HPDE6-E6E7 (cell line): Measurements from ENCODE around the gene ZNF598.
A peak's percentile ranks its signal among the peaks of the same experiment; 100 is the strongest.

Experiments used
- DNase-seq: peaks from one replicate; pipeline ENCODE4 v3.0.0; 2011; ENCODE audit warnings: missing footprints; ENCODE audit errors: extremely low spot score

The ZNF598 gene

DNA sequence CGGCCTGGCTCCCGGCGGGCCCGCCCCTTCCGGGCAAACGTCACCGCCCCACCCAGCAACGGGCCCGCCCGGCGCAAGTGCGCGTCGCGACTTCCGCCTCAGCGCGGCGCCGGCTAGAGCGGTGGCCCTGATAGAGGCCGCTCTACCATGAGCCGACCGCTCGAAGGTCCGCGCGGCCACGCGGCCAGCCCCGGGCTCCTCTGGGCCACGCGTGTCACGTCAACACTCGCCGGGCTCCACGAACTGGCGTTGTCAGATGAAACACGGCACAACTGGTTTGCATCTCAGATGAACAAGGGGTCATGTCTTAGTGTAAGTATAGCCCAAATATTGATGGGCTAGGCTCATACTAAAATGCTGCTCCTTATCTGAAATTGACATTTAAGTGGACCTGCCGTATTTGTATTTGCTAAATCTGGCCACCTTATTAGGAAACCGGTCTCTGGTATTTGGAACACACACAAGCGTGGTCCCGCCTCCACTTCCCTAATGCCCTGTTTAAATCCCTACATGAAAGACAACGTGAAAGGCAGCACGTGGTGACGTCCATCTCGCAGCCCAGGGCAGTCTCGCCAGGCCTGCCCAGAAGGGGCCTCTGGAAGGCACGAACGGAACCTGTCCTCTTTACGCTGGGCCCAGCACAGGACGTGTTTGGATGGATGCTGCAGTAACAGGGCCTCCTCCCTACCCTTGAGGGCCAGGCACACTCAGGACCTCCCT is at the start of gene ZNF598:
TSS of gene ZNF598 (minus strand) at position 31 of the 720 bp plus-strand sequence.
- DNase-seq = no peak

DNA sequence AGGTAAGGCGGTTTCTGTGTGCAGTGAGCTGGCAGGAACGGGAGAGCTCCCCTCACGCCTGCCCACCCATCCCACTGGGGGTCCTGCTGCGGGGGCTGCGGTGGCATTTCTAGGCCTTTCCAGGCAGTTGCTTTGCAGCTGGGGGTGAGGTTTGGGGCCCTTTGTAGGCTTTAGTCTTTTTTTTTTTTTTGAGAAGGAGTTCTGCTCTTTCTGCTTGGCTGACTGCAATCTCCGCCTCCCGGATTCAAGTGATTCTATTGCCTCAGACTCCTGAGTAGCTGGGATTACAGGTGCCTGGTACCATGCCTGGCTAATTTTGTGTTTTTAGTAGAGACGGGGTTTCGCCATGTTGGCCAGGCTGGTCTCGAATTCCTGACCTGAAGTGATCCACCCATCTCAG is 49.3 kb upstream of the ZNF598 start:
- no peak for DNase-seq

DNA sequence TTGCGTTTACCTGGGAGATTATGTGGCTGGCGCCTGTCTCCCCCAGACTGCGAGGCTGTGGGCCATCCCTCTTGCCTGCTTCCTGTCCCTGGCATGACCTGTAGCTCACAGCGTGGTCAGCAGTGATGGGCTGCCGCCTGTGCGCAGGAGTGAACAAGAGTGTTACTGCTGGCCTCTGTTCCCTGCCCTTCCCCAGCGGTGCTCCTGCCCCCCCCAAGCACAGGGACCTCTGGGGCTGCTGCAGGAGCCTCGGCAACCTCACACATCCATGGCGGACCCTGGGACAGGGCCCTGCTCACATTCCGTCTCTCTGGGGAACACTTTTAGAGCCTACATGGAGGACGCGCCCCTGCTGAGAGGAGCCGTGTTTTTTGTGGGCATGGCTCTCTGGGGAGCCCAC is 48.8 kb upstream of the ZNF598 start:
- no peak for DNase-seq

DNA sequence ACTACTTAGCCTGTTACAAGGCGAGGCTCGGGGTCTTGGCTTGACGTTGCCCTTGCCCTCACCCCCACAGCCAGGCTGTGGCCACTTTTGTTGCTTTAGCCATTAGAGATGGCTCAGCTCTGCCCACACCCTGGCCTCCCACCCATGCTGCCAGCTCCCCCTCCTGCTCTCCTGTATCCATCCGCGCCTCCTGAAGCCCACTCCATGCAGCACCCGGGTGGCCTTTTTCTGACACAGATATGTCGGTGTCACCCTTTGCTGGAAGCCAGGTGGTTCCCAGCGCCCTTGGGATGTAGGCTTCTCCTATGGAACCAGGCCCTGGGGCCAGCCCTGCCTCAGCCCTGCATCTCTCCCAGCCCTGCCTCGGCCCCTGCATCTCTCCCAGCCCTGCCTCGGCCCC is 47.8 kb upstream of the ZNF598 start:
- DNase-seq = no peak

DNA sequence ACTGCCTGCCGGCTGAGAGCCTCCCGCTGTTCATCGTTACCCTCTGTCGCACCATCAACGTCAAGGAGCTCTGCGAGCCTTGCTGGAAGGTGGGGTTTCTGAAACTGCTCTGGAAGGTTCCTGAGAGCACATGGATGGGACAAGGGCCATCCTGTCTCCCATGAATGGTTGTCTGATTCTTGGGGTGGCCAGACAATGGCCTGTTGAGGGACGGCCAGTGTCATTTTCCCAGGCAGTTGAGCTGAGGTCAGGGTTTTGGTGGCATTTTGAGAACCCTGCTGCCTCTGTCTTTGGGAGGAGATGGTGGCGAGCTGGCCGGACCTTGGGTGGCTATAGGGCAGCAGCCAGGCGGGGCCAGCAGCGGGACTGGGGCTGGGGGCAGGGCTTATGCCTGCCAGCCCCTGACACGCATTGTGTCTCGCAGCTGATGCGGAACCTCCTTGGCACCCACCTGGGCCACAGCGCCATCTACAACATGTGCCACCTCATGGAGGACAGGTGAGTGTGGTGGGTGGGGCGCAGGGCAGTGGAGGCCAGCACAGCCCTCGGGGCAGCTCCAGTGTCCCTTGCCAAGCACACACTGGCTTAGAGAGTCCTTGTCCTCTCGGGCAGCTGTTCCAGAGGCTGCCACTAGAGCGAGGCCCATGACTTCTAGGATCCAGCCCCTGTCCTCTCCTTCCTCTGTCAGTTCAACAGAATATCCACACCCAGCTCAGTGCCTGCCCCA is 47.2 kb upstream of the ZNF598 start:
- no peak for DNase-seq

DNA sequence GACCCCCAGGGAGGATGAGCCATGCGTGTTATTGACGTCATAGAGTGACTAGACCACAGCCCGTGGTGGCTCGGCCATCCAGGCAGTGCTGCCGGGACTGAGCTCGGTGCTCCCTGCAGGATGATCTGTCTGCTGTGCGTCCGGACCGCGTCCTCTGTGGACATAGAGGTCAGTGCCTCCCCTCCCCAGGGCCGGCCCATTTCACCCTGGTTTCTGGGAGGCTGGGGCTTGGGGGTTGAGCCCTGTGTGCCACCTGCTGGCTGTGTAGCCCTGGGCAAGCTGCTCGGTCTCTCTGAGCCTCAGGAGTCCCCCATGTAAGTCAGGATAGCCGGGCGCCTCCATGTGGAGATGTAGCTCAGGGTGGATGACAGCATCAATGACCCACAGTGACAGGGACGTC is 46.5 kb upstream of the ZNF598 start:
- no peak for DNase-seq

DNA sequence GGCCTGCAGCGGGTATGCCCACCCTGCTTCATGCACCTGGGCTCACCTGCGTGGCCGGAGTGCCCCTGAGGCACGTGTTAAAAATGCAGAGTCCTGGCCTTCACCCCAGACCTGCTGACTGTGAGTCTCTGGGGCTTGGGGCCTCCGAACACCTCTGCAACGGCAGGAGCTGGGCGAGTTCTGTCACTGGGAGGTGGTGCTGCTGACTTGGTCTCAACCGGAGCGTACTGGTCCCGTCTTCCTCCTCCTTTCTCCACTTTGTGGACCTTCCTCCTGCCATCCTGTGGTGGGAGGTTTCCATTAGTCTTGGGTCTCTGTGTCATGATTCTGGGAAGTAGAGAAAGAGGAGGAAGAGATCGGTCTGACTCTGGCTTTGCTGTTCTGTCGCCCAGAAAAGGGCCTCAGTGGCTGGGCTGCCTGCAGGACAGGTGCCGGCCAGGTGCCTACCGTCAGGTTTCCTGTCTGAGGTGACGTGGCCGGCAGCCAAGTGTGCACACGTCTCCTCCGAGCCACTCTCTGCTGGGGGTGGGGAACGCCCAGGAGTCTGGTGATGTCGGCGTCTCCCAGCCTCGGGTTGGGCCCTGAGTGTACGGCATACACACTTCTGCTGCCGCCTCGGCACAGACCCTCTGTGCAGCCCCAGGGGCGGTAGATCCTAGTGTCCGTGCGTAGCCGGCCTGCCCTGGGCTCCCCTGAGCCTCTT is 45.1 kb upstream of the ZNF598 start:
- no peak for DNase-seq

DNA sequence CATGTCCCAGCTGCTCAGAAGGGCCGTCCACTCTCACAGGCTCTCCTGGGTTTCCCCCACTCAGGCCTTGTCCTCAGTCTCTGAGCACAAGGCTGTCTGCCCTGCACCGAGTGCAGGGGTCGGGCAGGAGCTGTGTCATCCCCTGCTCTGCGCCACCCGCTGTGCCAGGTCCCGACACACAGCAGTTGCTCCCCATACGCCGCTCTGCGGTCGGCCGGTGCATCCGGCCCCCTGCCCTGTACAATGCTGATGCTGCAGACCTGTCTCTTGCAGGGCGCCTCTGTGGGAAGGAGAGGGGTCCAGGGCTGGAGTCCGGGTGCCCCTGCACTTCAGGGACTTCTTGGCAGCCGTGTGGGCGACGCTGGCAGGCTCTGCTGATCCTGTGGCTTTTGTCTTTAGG is 44.3 kb upstream of the ZNF598 start:
- no peak for DNase-seq

DNA sequence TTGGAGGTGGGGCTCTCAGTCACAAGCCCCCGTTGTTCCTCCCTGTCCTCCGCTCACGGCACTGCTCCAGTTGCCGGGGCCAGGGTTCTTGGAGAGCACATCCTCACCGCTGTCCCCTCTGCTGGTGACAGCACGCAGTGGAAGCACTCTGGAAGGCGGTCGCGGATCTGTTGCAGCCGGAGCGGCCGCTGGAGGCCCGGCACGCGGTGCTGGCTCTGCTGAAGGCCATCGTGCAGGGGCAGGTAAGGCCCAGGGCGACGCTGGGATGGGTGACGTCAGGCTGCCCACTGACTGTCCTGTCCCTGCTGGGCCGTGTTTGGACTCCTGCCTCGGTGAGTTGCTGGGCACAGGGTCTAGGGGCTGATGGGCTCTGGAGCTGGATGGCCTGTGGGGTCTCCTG is 43.6 kb upstream of the ZNF598 start:
- DNase-seq = no peak

DNA sequence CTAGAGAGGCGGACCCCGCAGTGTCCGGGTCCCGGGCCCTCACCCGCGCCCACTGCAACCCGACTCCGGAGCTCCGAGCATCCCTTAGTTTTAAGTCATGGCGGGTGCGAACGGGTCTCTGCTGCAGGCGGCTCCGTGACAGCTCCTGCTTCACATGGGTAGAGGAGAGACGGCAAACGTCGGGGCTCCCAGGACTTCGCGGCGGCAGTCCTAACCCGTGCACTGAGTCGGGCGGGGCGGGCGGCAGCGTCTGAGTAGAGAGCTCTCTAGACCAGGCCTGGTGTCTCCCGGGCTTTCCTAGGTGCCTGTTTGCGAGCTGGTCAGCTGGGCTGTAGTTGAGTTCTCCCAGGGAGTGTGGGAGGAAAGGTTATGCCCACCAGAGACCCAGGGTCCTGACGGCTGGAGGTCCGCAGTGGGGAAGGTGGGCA is 38.5 kb upstream of the ZNF598 start:
- DNase-seq = no peak

DNA sequence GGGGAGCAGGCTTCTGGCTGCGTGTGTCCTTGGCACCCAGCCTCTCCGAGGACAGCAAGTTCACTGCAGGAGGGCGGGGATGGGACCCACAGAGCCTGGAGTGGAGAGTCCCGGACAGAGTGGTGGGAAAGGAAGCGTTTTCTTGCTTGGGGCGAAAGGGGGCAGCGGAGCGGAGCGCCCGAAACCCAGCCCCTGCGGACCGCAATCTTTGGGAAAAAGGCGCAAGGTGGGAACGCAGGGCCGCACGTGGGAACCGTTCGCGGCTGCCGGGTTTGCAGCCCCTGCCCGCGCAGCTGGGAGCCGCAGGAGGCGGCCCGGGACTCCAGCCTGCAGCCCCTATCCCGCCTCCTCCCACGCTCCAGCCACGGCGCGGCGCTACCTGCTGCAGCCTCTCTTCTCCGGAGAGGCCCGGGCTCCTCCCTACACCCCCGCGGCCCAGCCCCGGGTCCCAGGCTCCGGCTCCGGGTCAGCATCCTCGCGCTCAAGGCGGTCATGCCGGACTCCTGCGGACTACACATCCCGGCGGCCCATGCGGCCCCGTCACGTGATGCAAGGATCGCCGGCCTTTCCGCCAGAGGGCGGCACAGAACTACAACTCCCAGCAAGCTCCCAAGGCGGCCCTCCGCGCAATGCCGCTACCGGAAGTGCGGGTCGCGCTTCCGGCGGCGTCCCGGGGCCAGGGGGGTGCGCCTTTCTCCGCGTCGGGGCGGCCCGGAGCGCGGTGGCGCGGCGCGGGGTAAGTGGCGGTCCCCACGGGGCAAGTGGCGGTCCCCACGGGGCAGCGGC is 37.9 kb upstream of the ZNF598 start, which contains the start of the genes NTHL1 and TSC2:
TSS of gene NTHL1 (minus strand) at position 505 of the 786 bp plus-strand sequence. CDS start at position 494, 11 bp downstream.
TSS of gene TSC2 (plus strand) at position 656 of the 786 bp plus-strand sequence. CDS start 631 bp downstream, outside the sequence.
- DNase-seq = peak; percentile 93

DNA sequence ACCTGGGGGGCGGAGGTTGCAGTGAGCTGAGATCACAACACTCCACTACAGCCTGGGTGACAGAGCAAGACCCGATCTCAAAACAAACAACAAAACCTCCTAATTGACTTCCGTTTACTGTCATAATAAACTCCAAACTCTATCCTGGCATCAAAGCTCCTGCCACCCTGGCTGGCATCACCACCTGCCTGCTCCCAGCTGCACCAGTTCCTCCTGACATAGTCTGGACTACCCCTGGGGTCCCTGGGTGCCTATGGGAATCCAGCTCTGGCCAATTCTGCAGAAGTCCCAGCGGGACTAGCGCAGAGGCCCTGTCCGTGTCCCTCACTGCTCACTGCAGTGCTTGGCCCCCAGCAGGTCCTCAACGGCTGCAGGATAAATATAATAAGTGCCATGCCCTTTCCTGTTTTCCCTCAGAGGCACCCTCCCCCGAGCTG is 37.3 kb upstream of the ZNF598 start:
- DNase-seq = no peak

DNA sequence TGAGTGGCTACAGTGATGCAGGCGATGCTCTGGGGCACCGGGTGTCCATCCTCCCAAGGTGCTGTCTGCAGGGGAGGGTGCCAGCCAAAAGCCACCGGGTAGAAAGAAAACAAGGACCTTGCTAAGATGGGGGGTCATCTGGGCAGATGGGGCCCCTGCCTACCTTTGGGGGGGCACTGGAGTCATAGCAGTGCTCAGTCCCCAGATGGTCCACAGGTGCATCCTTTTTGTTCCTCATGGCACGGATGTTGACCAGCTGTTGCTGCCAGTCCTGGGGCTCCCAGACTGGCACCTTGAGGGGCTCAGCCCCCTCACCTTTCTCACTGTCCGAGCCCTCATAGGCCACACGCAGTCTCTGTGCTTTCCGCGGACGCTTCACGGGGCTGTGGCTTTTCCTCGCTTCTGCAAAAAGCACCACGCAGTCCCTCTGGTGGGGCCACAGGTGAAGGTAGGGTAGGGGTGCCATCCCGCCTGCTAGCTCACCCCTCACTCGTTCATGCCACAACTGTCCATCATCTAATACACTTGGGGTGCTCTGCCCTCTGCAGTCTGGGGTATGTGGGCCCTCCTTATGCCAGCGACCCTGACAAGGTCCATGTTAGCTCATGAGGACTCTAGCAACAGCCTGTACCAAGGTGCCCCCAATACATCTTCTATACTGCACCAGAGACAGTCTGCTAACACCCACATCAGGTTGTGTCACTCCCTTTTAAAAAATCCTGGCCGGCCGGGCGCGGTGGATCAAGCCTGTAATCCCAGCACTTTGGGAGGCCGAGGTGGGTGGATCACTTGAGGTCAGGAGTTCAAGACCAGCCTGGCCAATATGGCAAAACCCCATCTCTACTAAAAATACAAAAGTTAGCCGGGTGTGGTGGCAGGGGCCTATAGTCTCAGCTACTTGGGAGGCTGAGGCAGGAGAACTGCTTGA is 36.6 kb upstream of the ZNF598 start:
- DNase-seq = no peak

DNA sequence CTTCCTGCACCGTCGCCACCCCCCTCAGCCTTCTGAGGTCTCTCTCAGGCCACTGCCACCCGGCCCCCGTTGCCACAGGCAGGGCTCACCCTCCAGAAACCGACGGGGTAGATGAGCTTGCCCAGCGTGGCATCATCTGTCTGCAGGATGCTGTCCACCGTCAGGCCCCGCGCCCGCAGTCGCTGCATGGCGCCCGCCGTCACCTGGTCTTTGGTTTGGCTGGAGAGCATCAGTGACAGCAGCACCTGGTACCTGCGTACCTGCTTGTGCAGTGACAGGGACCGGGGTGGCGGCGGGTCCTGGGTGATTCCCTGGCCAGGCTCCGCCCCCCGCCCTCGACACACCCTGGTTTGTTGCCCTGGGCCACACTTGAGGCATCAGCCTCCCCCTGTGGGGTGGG is 34.9 kb upstream of the ZNF598 start:
- DNase-seq = no peak

DNA sequence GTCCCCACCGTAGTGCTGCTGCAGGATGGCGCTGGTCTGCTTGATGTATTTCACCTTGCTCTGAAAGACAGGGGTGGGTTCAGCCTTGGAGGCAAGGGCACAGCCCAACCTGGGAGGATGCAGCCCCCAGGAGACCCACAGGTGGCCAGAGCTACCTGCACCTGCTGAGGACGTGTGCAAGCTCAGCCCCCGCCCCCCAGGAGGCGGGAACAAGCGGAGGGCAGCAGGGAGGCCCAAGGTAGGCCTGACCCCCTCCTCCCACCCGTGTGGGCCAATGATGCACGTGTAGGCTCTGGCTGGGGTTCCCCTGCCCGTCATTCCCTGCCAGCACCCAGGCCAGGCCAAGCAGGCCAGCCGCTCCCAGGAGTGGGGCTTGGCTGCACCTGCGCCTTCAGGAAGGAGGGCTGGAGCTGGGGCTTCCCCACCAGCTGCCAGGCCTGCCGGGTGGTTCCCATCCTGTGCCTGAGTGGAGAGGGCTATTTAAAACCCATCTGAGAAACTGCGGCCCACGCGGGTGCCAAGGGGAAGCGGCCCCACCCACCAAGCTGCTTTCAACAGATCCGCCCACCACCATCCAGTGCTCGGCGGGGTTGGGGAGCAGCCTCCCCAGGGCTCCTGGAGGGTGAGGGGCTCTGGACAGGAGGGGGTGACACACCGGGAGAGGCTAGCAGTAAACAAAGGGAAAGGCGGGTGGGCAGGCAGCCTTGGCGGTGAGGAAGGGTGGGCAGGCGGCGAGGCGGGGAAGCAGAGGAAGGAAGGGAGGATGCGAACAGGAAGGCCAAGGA is 34.2 kb upstream of the ZNF598 start:
- DNase-seq = no peak

DNA sequence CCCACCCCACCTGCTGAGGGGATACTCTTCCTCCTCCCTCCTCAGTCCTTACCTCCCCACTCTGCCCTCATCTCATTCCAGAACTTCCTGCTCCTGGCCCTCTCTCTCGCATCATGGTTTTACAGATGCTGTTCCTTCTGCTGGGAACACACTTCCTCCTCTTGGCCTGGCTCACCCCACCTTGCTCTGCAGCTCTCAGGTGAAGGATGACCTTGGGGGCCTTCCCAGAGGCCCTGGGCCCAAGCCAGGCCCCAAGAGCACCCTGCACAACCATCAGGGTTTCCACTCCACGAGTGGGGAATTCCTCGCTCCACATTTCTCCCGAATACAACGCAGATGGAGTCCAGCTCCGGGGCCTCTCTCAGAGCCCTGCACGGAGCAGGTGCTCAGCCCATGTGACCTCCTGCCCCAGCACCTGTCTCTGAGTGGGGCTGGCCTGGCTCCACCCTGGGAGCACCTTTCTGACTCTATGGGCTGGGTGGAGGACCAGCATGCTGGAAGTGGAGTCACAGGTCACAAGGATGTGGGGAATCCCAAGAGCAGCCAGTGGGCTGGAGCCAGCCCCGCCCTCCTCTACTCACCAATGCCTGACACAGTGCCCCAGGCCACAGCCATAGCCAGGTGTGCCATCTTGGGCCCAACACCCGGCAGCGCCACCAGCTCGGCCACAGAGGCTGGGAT is 33.5 kb upstream of the ZNF598 start:
- DNase-seq = no peak

DNA sequence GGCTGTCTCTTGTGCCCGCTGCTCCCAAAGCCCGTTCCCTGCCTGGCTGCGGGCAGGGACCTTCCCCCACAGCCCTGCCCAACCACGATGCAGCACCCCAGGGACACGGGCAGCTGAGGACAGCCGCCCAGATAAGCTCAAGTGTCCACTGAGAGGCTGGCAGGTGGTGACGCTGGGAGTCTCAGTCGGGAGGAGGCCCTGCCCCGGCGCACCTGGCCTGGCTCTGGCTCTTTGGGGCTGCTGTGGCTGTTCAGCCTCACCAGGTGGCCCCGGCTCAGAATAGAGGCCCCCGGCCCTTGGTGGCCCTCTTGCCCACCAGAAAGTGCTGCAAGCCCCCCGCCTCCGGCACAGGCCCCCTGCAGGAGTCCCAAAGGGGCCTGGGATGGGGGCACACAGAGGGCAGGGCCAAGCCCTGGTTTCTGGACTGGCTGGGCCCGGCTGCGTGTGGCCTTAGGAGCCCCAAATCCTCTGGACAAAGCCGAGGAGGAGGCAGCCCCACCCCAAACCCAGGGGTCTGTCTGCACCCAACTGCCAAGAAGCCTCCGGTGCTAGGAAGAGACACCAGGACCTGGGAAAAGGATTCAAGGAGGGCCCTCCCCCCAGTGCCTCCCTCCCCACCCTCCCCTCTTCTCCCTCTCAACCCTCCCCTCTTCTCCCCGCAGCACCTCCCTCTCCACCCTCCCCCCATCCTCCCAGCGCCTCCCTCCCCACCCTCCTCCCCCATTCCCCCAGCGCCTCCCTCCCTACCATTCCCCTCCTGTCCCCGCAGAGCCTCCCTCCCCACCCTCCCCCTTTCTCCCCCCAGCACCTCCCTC is 32.8 kb upstream of the ZNF598 start:
- DNase-seq = no peak

DNA sequence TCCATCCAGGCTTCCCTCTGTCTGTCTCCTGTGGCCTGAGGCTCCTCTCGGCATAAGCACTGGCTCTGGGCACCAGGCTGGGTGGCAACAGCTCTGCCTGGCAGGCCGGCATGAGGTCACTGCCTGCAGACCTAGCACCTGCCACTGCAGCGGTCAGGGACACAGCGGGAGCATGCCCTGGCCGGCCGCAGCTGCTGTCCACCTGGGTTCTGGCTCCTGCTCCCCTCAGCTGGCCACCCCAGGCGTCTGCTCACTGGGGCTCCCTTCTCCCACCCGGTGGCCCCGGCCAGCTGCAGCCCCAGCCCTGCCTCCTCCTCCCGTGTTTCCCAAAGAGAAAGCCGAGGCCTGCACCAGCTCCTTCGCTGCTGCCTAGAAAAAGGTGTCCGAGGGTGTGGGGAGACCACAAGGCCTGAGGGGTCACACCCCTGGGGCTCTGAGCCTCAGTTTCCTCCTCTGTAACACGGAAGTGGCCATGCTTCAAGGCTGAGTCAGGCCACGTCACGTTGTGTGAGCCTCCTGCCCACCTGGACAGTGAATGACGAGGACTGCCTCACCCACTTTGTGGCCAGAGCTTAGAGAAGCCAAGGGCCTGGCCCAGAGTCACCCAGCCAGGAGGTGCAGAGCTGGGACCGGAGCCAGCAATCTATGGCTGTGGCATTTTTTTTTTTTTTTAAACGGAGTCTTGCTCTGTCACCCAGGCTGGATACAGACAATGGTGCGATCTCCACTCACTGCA is 31.3 kb upstream of the ZNF598 start:
- peak; percentile 75 for DNase-seq
